ENCODE results near the gene SPATA17. TPM values are rescaled to one million over a fixed set of nuclear protein-coding genes. Genes with fewer than 3 reads are reported as not detected.
"Not testable (repeated sequence)": the region's sequence is repeated elsewhere in the genome, so short reads cannot be mapped to it uniquely, and the experiment has no call there.

SPATA17 gene
- total RNA-seq, result 10 to 100 TPM; 28.8 to 36.5 TPM
- polyA plus RNA-seq (ENCODE audit: insufficient read depth, low read depth, low replicate concordance), result 168 TPM
- long read RNA-seq, donor 1, full-length matches to known transcripts, result 1 of 1 reads
- long read RNA-seq, donor 1, partial matches to known transcripts, result 0 of 1 reads
- long read RNA-seq, donor 1, other reads (novel, unspliced or antisense), result 0 of 1 reads
- long read RNA-seq, donor 2, result 0 reads

DNA sequence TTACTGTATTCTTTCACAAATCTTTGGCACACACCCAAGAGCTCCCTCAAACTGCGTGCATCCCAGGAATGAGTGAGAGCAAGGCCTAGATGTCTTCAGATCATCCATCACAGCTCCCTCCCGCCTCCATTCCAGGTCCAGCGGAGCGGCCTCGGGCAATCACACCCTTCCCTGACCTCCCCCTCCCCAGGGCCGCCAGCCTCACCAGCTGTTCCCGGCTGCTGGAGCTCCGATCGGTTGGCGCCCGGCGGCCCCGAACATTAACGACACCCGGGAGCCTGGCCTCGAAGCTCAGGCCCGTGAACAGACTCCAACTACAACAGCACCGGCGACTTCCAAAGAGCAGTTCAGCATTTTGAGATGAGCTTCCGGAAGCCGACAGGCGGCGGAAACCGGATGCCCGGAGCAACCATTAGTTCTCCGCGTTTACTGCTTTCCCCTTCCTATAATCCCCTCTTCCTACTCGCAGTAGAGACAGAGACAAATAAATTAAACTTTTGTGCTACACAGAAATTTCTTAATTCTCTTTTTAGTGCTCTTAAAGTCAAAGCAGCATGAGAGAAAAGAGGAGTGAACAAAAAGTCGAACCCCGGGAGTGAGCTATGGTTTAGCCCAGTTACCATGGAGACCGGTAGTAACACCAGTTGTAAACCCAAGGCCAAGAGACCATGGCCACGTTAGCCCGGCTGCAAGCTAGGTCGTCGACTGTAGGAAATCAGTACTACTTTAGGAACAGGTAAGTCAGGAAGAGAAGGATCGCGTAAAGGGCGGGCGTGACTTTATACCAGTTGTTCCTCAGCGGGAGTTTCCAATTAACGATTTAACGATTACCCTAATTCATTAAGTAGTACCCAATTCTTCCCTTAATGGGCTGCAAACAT, at the start of gene SPATA17, which contains the start of gene GPATCH2:
Gene SPATA17, plus strand, starts transcription at position 634 of the 881 bp plus-strand sequence. Its CDS starts 35 bp downstream, at position 669.
Gene GPATCH2, minus strand, starts transcription at position 380 of the 881 bp plus-strand sequence. Its CDS starts 119 bp downstream, at position 261.
- peak within 1 kb of the TSS; percentile 77 to 93 for H3K4me3 ChIP-seq
- 1% methylated on average over 31 to 33 of the region's 42 CpGs for WGBS, 2 donors
- no peaks in the 10 kb centered on the region for H3K27me3 ChIP-seq
- DNase-seq, result peak; percentile 91
- TF ChIP-seq, protein P1, sequence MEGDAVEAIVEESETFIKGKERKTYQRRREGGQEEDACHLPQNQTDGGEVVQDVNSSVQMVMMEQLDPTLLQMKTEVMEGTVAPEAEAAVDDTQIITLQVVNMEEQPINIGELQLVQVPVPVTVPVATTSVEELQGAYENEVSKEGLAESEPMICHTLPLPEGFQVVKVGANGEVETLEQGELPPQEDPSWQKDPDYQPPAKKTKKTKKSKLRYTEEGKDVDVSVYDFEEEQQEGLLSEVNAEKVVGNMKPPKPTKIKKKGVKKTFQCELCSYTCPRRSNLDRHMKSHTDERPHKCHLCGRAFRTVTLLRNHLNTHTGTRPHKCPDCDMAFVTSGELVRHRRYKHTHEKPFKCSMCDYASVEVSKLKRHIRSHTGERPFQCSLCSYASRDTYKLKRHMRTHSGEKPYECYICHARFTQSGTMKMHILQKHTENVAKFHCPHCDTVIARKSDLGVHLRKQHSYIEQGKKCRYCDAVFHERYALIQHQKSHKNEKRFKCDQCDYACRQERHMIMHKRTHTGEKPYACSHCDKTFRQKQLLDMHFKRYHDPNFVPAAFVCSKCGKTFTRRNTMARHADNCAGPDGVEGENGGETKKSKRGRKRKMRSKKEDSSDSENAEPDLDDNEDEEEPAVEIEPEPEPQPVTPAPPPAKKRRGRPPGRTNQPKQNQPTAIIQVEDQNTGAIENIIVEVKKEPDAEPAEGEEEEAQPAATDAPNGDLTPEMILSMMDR (IDR thresholded peaks at IDR 0.05), result no peak
- no peak for TF ChIP-seq POLR2A (IDR thresholded peaks at IDR 0.05)
- H3K9me3 ChIP-seq, result no peaks in the 10 kb centered on the region
- H3K4me1 ChIP-seq, result peaks cover 11% of the 10 kb centered on the region
- no peaks in the 10 kb centered on the region for H3K36me3 ChIP-seq (ENCODE audit: low read depth, missing control alignments)
- peak within 1 kb of the TSS; percentile 93 to 94 for H3K27ac ChIP-seq
- intact Hi-C loops (cut with DNase I; ENCODE audit: low total_unique reads), result no loop called here

DNA sequence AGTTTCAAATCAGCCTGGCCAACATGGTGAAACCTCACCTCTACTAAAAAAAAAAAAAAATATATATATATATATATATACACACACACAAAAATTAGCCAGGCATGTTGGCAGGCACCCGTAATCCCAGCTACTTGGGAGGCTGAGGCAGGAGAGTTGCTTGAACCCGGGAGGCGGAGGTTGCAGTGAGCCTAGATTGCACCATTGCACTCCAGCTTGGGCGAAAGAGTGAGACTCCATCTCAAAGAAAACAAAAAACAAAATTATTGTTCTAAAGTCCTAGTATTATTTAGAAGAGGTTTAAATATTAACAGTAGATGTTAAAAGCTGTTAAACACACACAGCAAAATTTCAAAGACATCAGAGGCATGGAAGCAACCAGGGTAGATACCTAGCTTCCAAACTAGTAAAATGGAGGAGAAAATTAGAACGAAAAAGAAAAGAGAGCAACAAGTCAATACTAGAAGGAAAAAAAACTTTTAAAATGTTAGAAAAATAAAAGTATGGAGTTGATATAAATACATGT, 46.8 kb upstream of the SPATA17 start:
- DNase-seq; H3K27ac ChIP-seq; H3K4me3 ChIP-seq; H3K36me3 ChIP-seq (ENCODE audit: low read depth, missing control alignments); H3K27me3 ChIP-seq; H3K9me3 ChIP-seq; intact Hi-C loops (cut with DNase I; ENCODE audit: low total_unique reads); H3K4me1 ChIP-seq: not testable (repeated sequence)
- 90 to 93% methylated on average over 5 of the region's 5 CpGs for WGBS, 2 donors

- no peak for TF ChIP-seq POLR2A (IDR thresholded peaks at IDR 0.05)
- TF ChIP-seq, protein P1 (IDR thresholded peaks at IDR 0.05), result no peak
- Histone ChIP-seq H3K27ac (no peak overlapping the region), H3K36me3 (ENCODE audit: low read depth, missing control alignments) (no peaks in the 10 kb centered on the region), H3K9me3 (no peaks in the 10 kb centered on the region), H3K4me3 (no peak overlapping the region), H3K4me1 (no peaks in the 10 kb centered on the region), H3K27me3 (no peaks in the 10 kb centered on the region)
- intact Hi-C loops (cut with DNase I; ENCODE audit: low total_unique reads), result no loop called here
- WGBS, 2 donors, result 77 to 95% methylated on average over 2 of the region's 2 CpGs
- no peak for DNase-seq
These were observed 45.6 kb upstream of the SPATA17 start for GRCh38 chr1:217585577-217585976.

- TF ChIP-seq POLR2A (IDR thresholded peaks at IDR 0.05), result no peak
- TF ChIP-seq, protein P1 (IDR thresholded peaks at IDR 0.05), result no peak
- 84 to 88% methylated on average over 4 of the region's 4 CpGs for WGBS, 2 donors
- Histone ChIP-seq H3K27me3 (no peaks in the 10 kb centered on the region), H3K4me3 (no peak overlapping the region), H3K9me3 (no peaks in the 10 kb centered on the region), H3K4me1 (no peaks in the 10 kb centered on the region), H3K27ac (no peak overlapping the region), H3K36me3 (ENCODE audit: low read depth, missing control alignments) (no peaks in the 10 kb centered on the region)
- no peak for DNase-seq
- intact Hi-C loops (cut with DNase I; ENCODE audit: low total_unique reads), result no loop called here
These were observed 44.6 kb upstream of the SPATA17 start for GRCh38 chr1:217586586-217586985.

DNA sequence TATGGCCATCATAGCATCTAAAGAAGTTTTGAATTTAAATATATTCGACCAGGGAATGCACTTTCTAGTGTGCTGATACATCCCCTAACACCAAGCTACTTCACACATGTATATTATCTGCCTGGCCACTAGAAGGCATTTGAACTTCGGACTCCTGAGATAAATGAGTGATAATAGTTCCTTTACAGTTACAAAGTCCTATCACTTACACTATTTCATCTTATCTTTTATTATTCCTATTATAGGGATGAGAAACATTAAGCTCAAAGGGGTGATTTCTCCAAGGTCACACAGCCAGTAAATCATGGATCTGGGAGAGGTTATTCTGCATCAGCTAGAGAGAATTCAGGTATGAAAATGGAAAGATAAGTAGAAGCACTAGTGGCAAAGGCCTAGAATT, 40.5 kb upstream of the SPATA17 start:
- Histone ChIP-seq H3K4me3 (no peak overlapping the region), H3K27me3 (no peaks in the 10 kb centered on the region), H3K27ac (no peak overlapping the region), H3K36me3 (ENCODE audit: low read depth, missing control alignments) (no peaks in the 10 kb centered on the region), H3K9me3 (no peaks in the 10 kb centered on the region), H3K4me1 (no peaks in the 10 kb centered on the region)
- intact Hi-C loops (cut with DNase I; ENCODE audit: low total_unique reads), result no loop called here
- WGBS, 2 donors, result 69 to 77% methylated on average over 2 of the region's 2 CpGs
- no peak for DNase-seq
- TF ChIP-seq, protein P1 (IDR thresholded peaks at IDR 0.05), result no peak
- TF ChIP-seq POLR2A (IDR thresholded peaks at IDR 0.05), result no peak
